ENCODE results near the gene LMLN. TPM values are rescaled to one million over a fixed set of nuclear protein-coding genes. Genes with fewer than 3 reads are reported as not detected.

Gene LMLN
- polyA plus RNA-seq, 3 donors, result 0.41 to 1.3 (median 1.00) TPM

DNA sequence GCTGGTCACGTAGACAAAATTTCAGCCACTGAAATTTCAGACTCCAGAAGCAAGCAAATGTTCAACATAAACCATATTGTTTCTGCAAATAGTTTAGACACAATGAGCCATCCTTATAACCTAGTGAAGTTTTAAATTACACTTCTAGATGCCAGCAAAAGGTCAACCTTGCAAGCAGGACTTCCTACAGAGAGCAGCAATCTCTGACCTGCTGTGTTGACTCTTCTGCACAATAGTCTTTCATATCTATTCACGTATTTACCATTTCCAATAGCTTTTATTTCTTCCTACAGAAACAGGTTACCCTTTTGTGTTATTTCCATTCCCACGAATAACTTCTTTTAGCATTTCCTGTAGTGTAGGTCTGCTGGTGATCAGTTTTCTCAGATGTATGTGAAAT is 10.6 kb downstream of the LMLN start:
- H2AFZ ChIP-seq (ENCODE audit: insufficient read depth, low read depth, low read length, poor library complexity, severe bottlenecking), result no peak overlapping the region
- DNase-seq, result no peak
- TF ChIP-seq, protein P1, sequence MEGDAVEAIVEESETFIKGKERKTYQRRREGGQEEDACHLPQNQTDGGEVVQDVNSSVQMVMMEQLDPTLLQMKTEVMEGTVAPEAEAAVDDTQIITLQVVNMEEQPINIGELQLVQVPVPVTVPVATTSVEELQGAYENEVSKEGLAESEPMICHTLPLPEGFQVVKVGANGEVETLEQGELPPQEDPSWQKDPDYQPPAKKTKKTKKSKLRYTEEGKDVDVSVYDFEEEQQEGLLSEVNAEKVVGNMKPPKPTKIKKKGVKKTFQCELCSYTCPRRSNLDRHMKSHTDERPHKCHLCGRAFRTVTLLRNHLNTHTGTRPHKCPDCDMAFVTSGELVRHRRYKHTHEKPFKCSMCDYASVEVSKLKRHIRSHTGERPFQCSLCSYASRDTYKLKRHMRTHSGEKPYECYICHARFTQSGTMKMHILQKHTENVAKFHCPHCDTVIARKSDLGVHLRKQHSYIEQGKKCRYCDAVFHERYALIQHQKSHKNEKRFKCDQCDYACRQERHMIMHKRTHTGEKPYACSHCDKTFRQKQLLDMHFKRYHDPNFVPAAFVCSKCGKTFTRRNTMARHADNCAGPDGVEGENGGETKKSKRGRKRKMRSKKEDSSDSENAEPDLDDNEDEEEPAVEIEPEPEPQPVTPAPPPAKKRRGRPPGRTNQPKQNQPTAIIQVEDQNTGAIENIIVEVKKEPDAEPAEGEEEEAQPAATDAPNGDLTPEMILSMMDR (IDR thresholded peaks at IDR 0.05), result no peak
- WGBS (ENCODE audit: insufficient coverage), result 71% methylated on average over 1 of the region's 3 CpGs
- H3K9me3 ChIP-seq (replicated peaks in 1 of 2; ENCODE audit: control insufficient read depth in 1 of 2, insufficient read depth in 1 of 2, low read length in 2 of 2), result peaks cover 18 to 21% of the 10 kb centered on the region in 2 donors
- no peaks in the 10 kb centered on the region for H3K4me1 ChIP-seq (ENCODE audit: control insufficient read depth in 1 of 2, insufficient read depth in 2 of 2, low read length in 2 of 2)
- no peaks in the 10 kb centered on the region for H3K27me3 ChIP-seq (ENCODE audit: control insufficient read depth in 2 of 2, insufficient read depth in 2 of 2, low read length in 2 of 2)
- H3K4me2 ChIP-seq (replicated peaks; ENCODE audit: extremely low read depth, low read length, poor library complexity, severe bottlenecking), result no peak overlapping the region
- peaks cover 10 to 41% (median 30%) of the 10 kb centered on the region in 7 donors for H3K9me3 Mint-ChIP-seq
- peaks cover 0 to 2% of the 10 kb centered on the region in 2 donors for H3K36me3 Mint-ChIP-seq
- no peak overlapping the region for H3K4me3 Mint-ChIP-seq
- H3K27ac ChIP-seq (ENCODE audit: low read depth in 1 of 2, low read length in 2 of 2), result no peak overlapping the region
- no peaks in the 10 kb centered on the region for H4K20me1 ChIP-seq (ENCODE audit: insufficient read depth, low read length)
- no peaks in the 10 kb centered on the region for H3K36me3 ChIP-seq (replicated peaks in 1 of 2; ENCODE audit: control insufficient read depth in 1 of 2, insufficient read depth in 2 of 2, low read length in 2 of 2)
- intact Hi-C loops (cut with micrococcal nuclease), result no loop called here
- H3K27me3 Mint-ChIP-seq (ENCODE audit: low read depth in 3 of 3), result peaks cover 0 to 1% (median 0%) of the 10 kb centered on the region in 3 donors
- no peak overlapping the region for H3K9ac ChIP-seq (ENCODE audit: insufficient read depth, low read length, poor library complexity, severe bottlenecking)
- H3K27ac Mint-ChIP-seq, result no peak overlapping the region
- no peak overlapping the region for H3K4me3 ChIP-seq (replicated peaks in 1 of 3; ENCODE audit: low read depth in 2 of 3, low read length in 3 of 3)
- H3K4me1 Mint-ChIP-seq, result no peaks in the 10 kb centered on the region
- H3K79me2 ChIP-seq (ENCODE audit: insufficient read depth, low read length), result no peaks in the 10 kb centered on the region

DNA sequence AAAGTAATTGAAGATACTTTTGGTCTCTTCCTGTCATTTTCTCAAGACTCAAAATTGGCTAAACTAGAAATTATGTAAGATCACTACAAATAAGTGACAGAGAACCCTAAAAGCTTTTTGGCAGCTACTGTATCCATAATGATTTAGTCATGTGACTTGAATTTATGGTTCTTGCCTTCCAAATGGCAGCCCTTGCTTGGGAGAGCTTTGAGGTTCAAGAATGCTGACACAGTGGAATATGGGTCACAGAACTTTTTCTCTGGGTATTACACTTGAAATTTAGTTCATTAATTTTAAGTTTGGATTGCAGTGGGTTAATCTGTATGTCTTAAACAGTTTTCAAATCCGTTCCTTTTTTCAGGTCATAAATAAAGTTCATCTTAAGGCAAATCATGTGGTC is 14.0 kb downstream of the LMLN start:
- H2AFZ ChIP-seq (ENCODE audit: insufficient read depth, low read depth, low read length, poor library complexity, severe bottlenecking), result no peak overlapping the region
- no peak for DNase-seq
- no peak overlapping the region for H3K27ac ChIP-seq (ENCODE audit: low read depth in 1 of 2, low read length in 2 of 2)
- no peaks in the 10 kb centered on the region for H3K4me1 ChIP-seq (ENCODE audit: control insufficient read depth in 1 of 2, insufficient read depth in 2 of 2, low read length in 2 of 2)
- H3K79me2 ChIP-seq (ENCODE audit: insufficient read depth, low read length), result no peaks in the 10 kb centered on the region
- no peak overlapping the region for H3K4me2 ChIP-seq (replicated peaks; ENCODE audit: extremely low read depth, low read length, poor library complexity, severe bottlenecking)
- Mint-ChIP-seq H3K36me3 (no peaks in the 10 kb centered on the region), H3K4me3 (no peak overlapping the region), H3K4me1 (no peaks in the 10 kb centered on the region), H3K27ac (peak overlapping the region in 1 of 7 donors; percentile 13), H3K27me3 (ENCODE audit: low read depth in 3 of 3) (peaks cover 0 to 1% (median 0%) of the 10 kb centered on the region in 3 donors), H3K9me3 (peaks cover 4 to 13% (median 7%) of the 10 kb centered on the region in 7 donors)
- no peaks in the 10 kb centered on the region for H3K27me3 ChIP-seq (ENCODE audit: control insufficient read depth in 2 of 2, insufficient read depth in 2 of 2, low read length in 2 of 2)
- H3K36me3 ChIP-seq (replicated peaks in 1 of 2; ENCODE audit: control insufficient read depth in 1 of 2, insufficient read depth in 2 of 2, low read length in 2 of 2), result no peaks in the 10 kb centered on the region
- WGBS (ENCODE audit: insufficient coverage), result no CpG with 5 or more reads among the region's 1 CpG
- TF ChIP-seq, protein P1 (IDR thresholded peaks at IDR 0.05), result no peak
- intact Hi-C loops (cut with micrococcal nuclease), result no loop called here
- H3K9ac ChIP-seq (ENCODE audit: insufficient read depth, low read length, poor library complexity, severe bottlenecking), result no peak overlapping the region
- H3K4me3 ChIP-seq (replicated peaks in 1 of 3; ENCODE audit: low read depth in 2 of 3, low read length in 3 of 3), result no peak overlapping the region
- H3K9me3 ChIP-seq (replicated peaks in 1 of 2; ENCODE audit: control insufficient read depth in 1 of 2, insufficient read depth in 1 of 2, low read length in 2 of 2), result peaks cover 0 to under 1% of the 10 kb centered on the region in 2 donors
- no peaks in the 10 kb centered on the region for H4K20me1 ChIP-seq (ENCODE audit: insufficient read depth, low read length)
